ENCODE results near the gene SH3RF3. TPM values are rescaled to one million over a fixed set of nuclear protein-coding genes. Genes with fewer than 3 reads are reported as not detected.

SH3RF3 gene
- total RNA-seq, 2 donors from 2014 or later: 1.4 to 17.0 TPM

DNA sequence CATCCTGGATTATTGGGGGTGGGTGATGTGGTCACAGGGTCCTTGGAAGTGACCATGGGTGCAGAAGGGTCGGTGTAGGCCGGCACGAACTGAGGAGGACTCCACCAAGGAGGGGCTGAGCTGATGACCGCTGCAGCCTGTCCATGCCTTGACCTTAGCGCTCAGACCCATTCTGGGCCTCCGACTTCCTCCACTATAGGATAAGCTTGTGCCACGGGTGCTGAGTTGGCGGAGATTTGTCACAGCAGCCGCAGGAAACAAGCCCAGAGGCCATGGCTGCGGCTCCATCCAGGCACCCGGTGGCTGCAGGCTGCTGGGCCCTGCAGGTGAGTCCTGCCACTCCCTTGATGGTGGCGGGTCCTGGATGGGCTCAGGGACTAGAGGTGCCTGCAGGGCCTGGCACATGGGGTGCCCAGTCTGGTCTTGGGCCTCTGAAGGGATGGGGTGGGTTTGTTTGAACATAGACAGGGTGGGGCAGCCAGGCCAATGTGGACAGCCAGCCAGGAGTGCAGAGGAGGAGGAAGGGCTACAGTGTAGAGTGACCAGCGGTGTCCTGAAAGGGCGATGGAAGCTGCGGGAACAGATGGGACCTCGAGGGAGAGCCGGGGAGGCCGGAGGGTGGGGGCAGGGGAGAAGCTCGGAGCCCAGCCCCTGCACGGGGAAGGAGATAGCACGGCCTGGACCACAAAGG is 400.0 kb downstream of the SH3RF3 start:
- no peaks in the 10 kb centered on the region for H3K36me3 ChIP-seq
- 96% methylated on average over 21 of the region's 21 CpGs for WGBS
- no peaks in the 10 kb centered on the region for H3K9me3 ChIP-seq
- intact Hi-C loops (cut with DNase I): no loop called here
- no peak for DNase-seq (ENCODE audit: low spot score)
- H3K4me3 ChIP-seq: no peak overlapping the region
- no peak for TF ChIP-seq POLR2A (IDR thresholded peaks at IDR 0.05)
- no peak for TF ChIP-seq POLR2AphosphoS5 (IDR thresholded peaks at IDR 0.05)
- TF ChIP-seq, protein P1, sequence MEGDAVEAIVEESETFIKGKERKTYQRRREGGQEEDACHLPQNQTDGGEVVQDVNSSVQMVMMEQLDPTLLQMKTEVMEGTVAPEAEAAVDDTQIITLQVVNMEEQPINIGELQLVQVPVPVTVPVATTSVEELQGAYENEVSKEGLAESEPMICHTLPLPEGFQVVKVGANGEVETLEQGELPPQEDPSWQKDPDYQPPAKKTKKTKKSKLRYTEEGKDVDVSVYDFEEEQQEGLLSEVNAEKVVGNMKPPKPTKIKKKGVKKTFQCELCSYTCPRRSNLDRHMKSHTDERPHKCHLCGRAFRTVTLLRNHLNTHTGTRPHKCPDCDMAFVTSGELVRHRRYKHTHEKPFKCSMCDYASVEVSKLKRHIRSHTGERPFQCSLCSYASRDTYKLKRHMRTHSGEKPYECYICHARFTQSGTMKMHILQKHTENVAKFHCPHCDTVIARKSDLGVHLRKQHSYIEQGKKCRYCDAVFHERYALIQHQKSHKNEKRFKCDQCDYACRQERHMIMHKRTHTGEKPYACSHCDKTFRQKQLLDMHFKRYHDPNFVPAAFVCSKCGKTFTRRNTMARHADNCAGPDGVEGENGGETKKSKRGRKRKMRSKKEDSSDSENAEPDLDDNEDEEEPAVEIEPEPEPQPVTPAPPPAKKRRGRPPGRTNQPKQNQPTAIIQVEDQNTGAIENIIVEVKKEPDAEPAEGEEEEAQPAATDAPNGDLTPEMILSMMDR (IDR thresholded peaks at IDR 0.05): no peak
- H3K27ac ChIP-seq: no peak overlapping the region
- H3K27me3 ChIP-seq (replicated peaks; ENCODE audit: insufficient read depth): no peaks in the 10 kb centered on the region
- H3K4me1 ChIP-seq (replicated peaks): no peaks in the 10 kb centered on the region

DNA sequence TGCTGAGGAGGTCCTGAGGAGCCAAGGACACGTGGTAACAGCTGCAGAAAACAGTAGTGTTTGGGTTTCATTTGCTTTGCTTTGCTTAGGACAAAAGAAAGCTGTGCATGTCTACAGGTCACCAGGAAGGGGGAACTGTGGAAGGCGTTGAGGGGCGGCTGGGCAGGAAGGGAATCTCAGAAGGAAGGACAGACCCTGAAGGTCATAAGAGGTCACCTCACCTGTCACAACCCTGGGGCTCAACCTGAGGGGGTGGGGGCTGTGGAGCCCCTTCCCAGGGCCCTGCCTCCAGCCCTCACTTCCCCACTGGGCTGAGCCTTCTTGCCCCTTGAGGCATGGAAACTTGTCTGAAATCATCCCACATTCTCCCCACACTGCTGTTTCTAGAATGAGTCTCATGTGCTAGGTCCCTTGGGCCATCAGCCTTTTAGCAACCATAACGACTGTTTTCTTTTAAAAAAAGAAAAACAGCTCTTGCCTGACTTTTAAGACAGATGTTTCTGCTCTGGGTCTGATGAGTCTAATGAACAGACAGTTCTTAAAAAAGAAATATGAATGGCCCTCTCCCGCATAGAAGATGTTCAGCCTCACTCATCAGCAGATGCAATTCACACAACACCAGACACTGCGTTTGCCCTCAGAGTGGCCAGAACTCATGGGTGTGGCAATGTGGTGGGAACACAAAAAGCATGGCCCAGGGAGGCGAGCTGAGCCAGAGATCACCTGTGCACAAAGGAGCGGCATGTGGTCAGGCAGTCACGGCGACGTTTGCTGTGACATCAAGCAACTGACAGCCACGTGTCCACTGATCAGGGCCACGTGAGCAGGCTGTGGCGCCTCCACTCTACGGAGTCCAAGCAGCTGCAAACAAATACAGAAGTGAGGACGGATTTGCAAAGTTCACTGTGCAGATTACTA is 400.8 kb downstream of the SH3RF3 start:
- WGBS: 62% methylated on average over 16 of the region's 16 CpGs
- DNase-seq (ENCODE audit: low spot score): no peak
- Histone ChIP-seq H3K9me3 (no peaks in the 10 kb centered on the region), H3K27ac (no peak overlapping the region), H3K4me1 (replicated peaks) (no peaks in the 10 kb centered on the region), H3K27me3 (replicated peaks; ENCODE audit: insufficient read depth) (no peaks in the 10 kb centered on the region), H3K36me3 (no peaks in the 10 kb centered on the region), H3K4me3 (no peak overlapping the region)
- no peak for TF ChIP-seq POLR2AphosphoS5 (IDR thresholded peaks at IDR 0.05)
- TF ChIP-seq, protein P1 (IDR thresholded peaks at IDR 0.05): no peak
- TF ChIP-seq POLR2A (IDR thresholded peaks at IDR 0.05): no peak
- intact Hi-C loops (cut with DNase I): no loop called here

DNA sequence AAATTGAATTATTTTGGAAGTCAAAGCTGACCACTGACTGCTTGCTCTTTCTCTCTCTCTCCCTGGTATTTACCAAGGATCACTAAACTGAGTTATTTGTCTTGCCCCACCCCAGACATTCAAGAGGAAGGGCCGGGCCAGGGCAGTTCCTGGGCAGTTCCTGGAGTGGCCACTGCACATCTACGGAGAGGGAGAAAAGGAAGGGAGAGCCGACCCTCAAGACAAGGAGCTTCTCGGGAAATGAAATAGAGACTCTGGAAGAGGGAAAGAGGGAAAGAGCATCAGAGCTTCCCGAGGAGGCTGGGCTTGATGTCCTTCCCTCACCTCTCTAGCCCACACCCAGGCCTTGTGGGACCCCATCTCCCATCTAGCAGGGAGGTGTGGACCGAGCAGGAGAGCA is 401.7 kb downstream of the SH3RF3 start:
- TF ChIP-seq POLR2A (IDR thresholded peaks at IDR 0.05) (no peak), POLR2AphosphoS5 (IDR thresholded peaks at IDR 0.05) (no peak)
- TF ChIP-seq, protein P1 (IDR thresholded peaks at IDR 0.05): peak in 1 of 4 experiments; percentile 9
- Histone ChIP-seq H3K4me1 (replicated peaks) (no peaks in the 10 kb centered on the region), H3K9me3 (no peaks in the 10 kb centered on the region), H3K27me3 (replicated peaks; ENCODE audit: insufficient read depth) (no peaks in the 10 kb centered on the region), H3K4me3 (no peak overlapping the region), H3K36me3 (no peaks in the 10 kb centered on the region), H3K27ac (no peak overlapping the region)
- 57% methylated on average over 6 of the region's 6 CpGs for WGBS
- DNase-seq (ENCODE audit: low spot score): no peak
- intact Hi-C loops (cut with DNase I): no loop called here

DNA sequence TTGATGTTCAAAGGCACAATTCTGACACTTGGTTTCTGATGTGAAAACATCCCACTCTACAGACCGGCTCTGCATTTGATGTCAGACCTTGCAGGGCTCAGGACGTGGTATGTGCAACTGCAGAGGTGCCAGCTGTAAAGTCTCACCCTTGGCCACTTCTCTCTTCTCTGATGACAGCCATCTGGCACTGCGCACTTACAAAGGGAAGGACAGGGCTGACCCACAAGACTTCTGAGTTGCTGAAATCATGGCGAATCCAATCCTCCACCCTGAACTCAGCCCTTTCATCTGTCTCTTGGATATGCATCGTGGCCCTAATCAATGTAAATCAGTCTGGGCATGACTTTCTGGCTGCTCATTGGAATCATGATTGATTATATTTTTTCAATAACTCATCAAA is 402.2 kb downstream of the SH3RF3 start:
- intact Hi-C loops (cut with DNase I): no loop called here
- Histone ChIP-seq H3K4me1 (replicated peaks) (no peaks in the 10 kb centered on the region), H3K27me3 (replicated peaks; ENCODE audit: insufficient read depth) (no peaks in the 10 kb centered on the region), H3K4me3 (no peak overlapping the region), H3K27ac (no peak overlapping the region), H3K9me3 (no peaks in the 10 kb centered on the region), H3K36me3 (no peaks in the 10 kb centered on the region)
- TF ChIP-seq POLR2AphosphoS5 (IDR thresholded peaks at IDR 0.05): no peak
- no peak for TF ChIP-seq POLR2A (IDR thresholded peaks at IDR 0.05)
- TF ChIP-seq, protein P1 (IDR thresholded peaks at IDR 0.05): no peak
- DNase-seq (ENCODE audit: low spot score): no peak
- WGBS: 85% methylated on average over 5 of the region's 5 CpGs
